SHP77 treated with DMSO at 0.1 percent for 48 hours (cell line): ENCODE results near the gene CEBPG.

Experiments
- DNase-seq: peaks from one replicate; lab custom pipeline; 2025; lab: John Stamatoyannopoulos, UW

The CEBPG gene

GRCh38 chr19:33407140-33407551 is 33.6 kb downstream of the CEBPG start:
- DNase-seq = no peak

GRCh38 chr19:33407716-33408115 is 34.2 kb downstream of the CEBPG start:
- no peak for DNase-seq

GRCh38 chr19:33408116-33408515 is 34.6 kb downstream of the CEBPG start:
- no peak for DNase-seq

- no peak for DNase-seq
Measured at GRCh38 chr19:33408538-33409434, 35.3 kb downstream of the CEBPG start.

- DNase-seq = no peak
Measured at GRCh38 chr19:33409906-33410685, 36.6 kb downstream of the CEBPG start.

GRCh38 chr19:33410915-33411401 is 37.4 kb downstream of the CEBPG start:
- no peak for DNase-seq

GRCh38 chr19:33411621-33412180 is 38.2 kb downstream of the CEBPG start:
- DNase-seq = no peak

GRCh38 chr19:33412601-33413425 is 39.3 kb downstream of the CEBPG start:
- no peak for DNase-seq

GRCh38 chr19:33413426-33413725 is 39.9 kb downstream of the CEBPG start:
- no peak for DNase-seq

GRCh38 chr19:33413868-33414666 is 40.6 kb downstream of the CEBPG start:
- DNase-seq = no peak

- DNase-seq = no peak
Measured at GRCh38 chr19:33414667-33415605, 41.4 kb downstream of the CEBPG start.

GRCh38 chr19:33416307-33417215 is 43.1 kb downstream of the CEBPG start:
- peak; percentile 44 for DNase-seq

GRCh38 chr19:33417751-33418150 is 44.2 kb downstream of the CEBPG start:
- DNase-seq = no peak

GRCh38 chr19:33418461-33418860 is 45.0 kb downstream of the CEBPG start:
- no peak for DNase-seq

- no peak for DNase-seq
Measured at GRCh38 chr19:33418871-33419787, 45.6 kb downstream of the CEBPG start.

- DNase-seq = no peak
Measured at GRCh38 chr19:33419788-33420130, 46.2 kb downstream of the CEBPG start.

GRCh38 chr19:33420821-33421220 is 47.3 kb downstream of the CEBPG start:
- no peak for DNase-seq

- no peak for DNase-seq
Measured at GRCh38 chr19:33421368-33421767, 47.9 kb downstream of the CEBPG start.
